SK-N-SH (cell line): ENCODE measurements around the gene DTNA. TPM values are rescaled to one million over a fixed set of nuclear protein-coding genes. Genes with fewer than 3 reads are reported as not detected.

Experiments
- CTCF ChIA-PET: fragments of 300-600, 350-600 bp; formaldehyde crosslinking; extraction: SDS; loops from one replicate; lab custom pipeline; 2021; lab: Yijun Ruan, JAX
- POLR2A ChIA-PET: fragments of 350-600 bp; sonication (Branson Sonifier 250); formaldehyde crosslinking; extraction: SDS; loops from one replicate; lab custom pipeline; 2020; ENCODE audit warnings: antibody characterized with exemption, inconsistent platforms; lab: Yijun Ruan, JAX
- DNase-seq: peaks from one replicate; pipeline ENCODE4 v3.0.0; 2012
- H2AFZ ChIP-seq: fragments of 200-600 bp; sonication (generic); 2 replicates; pipeline ENCODE4 v1.8.1; 2016; ENCODE audit warnings: antibody characterized with exemption, mild to moderate bottlenecking, low read depth
- H3F3A ChIP-seq: fragments of 200-600 bp; sonication (generic); replicated peaks from 2 replicates; pipeline ENCODE3; 2016; ENCODE audit warnings: antibody characterized with exemption, mild to moderate bottlenecking; ENCODE audit not compliant: insufficient read depth
- H3K27ac ChIP-seq, 2 experiments: fragments of 200-500 bp in 1 of 2; fragments of 200-600 bp in 1 of 2; sonication (Bioruptor generic) in 1 of 2; sonication (generic), shearing (Covaris generic) in 1 of 2; 2 replicates each; pipeline versions ENCODE4 v1.5.1 to v1.6.1; 2014 to 2016; ENCODE audit warnings: low read depth in 2 of 2, inconsistent platforms in 1 of 2, low read length in 1 of 2, mild to moderate bottlenecking in 1 of 2, mixed read lengths in 1 of 2
- H3K27me3 ChIP-seq: fragments of 200-600 bp; sonication (generic), shearing (Covaris generic); 2 replicates; pipeline ENCODE4 v1.6.1; 2016; ENCODE audit warnings: mixed run types; ENCODE audit not compliant: insufficient read depth
- H3K36me3 ChIP-seq, 2 experiments: fragments of 200-500 bp in 1 of 2; fragments of 200-600 bp in 1 of 2; sonication (Bioruptor generic) in 1 of 2; sonication (generic) in 1 of 2; replicated peaks in 1 of 2; 2 replicates each; pipeline versions ENCODE3 to v1.5.1; 2014 to 2016; ENCODE audit warnings: low read length in 1 of 2, mild to moderate bottlenecking in 1 of 2; ENCODE audit not compliant: insufficient read depth in 2 of 2, control insufficient read depth in 1 of 2
- H3K4me1 ChIP-seq, 2 experiments: fragments of 200-500 bp in 1 of 2; fragments of 200-600 bp in 1 of 2; sonication (Bioruptor generic) in 1 of 2; sonication (generic), shearing (Covaris generic) in 1 of 2; 2 replicates each; pipeline versions ENCODE4 v1.5.1 to v1.6.1; 2014 to 2016; ENCODE audit warnings: low read depth in 1 of 2, low read length in 1 of 2, mixed run types in 1 of 2; ENCODE audit not compliant: insufficient read depth in 2 of 2, control insufficient read depth in 1 of 2
- H3K4me2 ChIP-seq: fragments of 200-600 bp; sonication (generic), shearing (Covaris generic); 2 replicates; pipeline ENCODE4 v1.6.1; 2017; ENCODE audit warnings: mixed run types
- H3K4me3 ChIP-seq, 2 experiments: fragments of 200-500 bp in 1 of 2; fragments of 200-600 bp in 1 of 2; sonication (Bioruptor generic) in 1 of 2; sonication (generic), shearing (Covaris generic) in 1 of 2; 2 replicates each; pipeline versions ENCODE4 v1.5.1 to v1.8.1; 2014 to 2016; ENCODE audit warnings: low read depth in 2 of 2, inconsistent platforms in 1 of 2, low read length in 1 of 2, mild to moderate bottlenecking in 1 of 2, mixed read lengths in 1 of 2, moderate library complexity in 1 of 2
- H3K79me2 ChIP-seq: fragments of 200-600 bp; sonication (generic); 2 replicates; pipeline ENCODE4 v1.8.1; 2017; ENCODE audit warnings: mild to moderate bottlenecking; ENCODE audit not compliant: insufficient read depth
- H3K9ac ChIP-seq: fragments of 200-600 bp; sonication (generic); 2 replicates; pipeline ENCODE4 v1.6.1; 2017; ENCODE audit warnings: mixed run types
- H3K9me2 ChIP-seq: fragments of 200-600 bp; sonication (generic); 2 replicates; pipeline ENCODE4 v1.6.1; 2017; ENCODE audit warnings: mixed run types
- H3K9me3 ChIP-seq: fragments of 200-600 bp; sonication (generic); 2 replicates; pipeline ENCODE4 v1.6.1; 2017; ENCODE audit warnings: mixed run types, mild to moderate bottlenecking, moderate library complexity
- H4K20me1 ChIP-seq: fragments of 200-600 bp; sonication (generic); 2 replicates; pipeline ENCODE4 v1.6.1; 2017; ENCODE audit warnings: mild to moderate bottlenecking, mixed run types; ENCODE audit not compliant: insufficient read depth
- EZH2phosphoT487 ChIP-seq: fragments of 200-600 bp; sonication (generic); IDR thresholded peaks from 2 replicates; pipeline ENCODE4 v1.6.1; 2017; ENCODE audit warnings: low read depth, mixed run types, mild to moderate bottlenecking, antibody characterized with exemption, moderate library complexity, borderline replicate concordance
- FOSL2 ChIP-seq: IDR thresholded peaks from 2 replicates; pipeline ENCODE4 v1.4.0; 2012; ENCODE audit warnings: low read depth, mild to moderate bottlenecking, moderate library complexity, borderline replicate concordance
- FOXJ3 ChIP-seq: sonication (generic); formaldehyde crosslinking; IDR thresholded peaks from 2 replicates; pipeline ENCODE4 v1.5.1; 2020; ENCODE audit warnings: mild to moderate bottlenecking, missing genetic modification reagents
- FOXM1 ChIP-seq: IDR thresholded peaks from 2 replicates; pipeline ENCODE4 v1.4.0; 2012; ENCODE audit warnings: low read depth, mild to moderate bottlenecking
- JUND ChIP-seq: IDR thresholded peaks from 2 replicates; pipeline ENCODE4 v1.4.0; 2012
- MEF2A ChIP-seq: IDR thresholded peaks from 2 replicates; pipeline ENCODE4 v1.4.0; 2012; ENCODE audit warnings: low read depth, borderline replicate concordance
- MXI1 ChIP-seq: IDR thresholded peaks from 2 replicates; pipeline ENCODE4 v1.6.1; 2012; ENCODE audit warnings: mild to moderate bottlenecking, low read depth, low read length, improper control_type of control experiment
- NFIC ChIP-seq: IDR thresholded peaks from 2 replicates; pipeline ENCODE4 v1.4.0; 2012; ENCODE audit warnings: borderline replicate concordance
- POLR2AphosphoS5 ChIP-seq: IDR thresholded peaks from 2 replicates; pipeline ENCODE4 v1.6.1; 2012; ENCODE audit warnings: low read depth, low read length
- RAD21 ChIP-seq: IDR thresholded peaks from 2 replicates; pipeline ENCODE4 v1.6.1; 2012; ENCODE audit warnings: mild to moderate bottlenecking, low read length
- REST ChIP-seq: IDR thresholded peaks from 2 replicates; pipeline ENCODE4 v1.6.1; 2012; ENCODE audit warnings: mild to moderate bottlenecking, low read depth, low read length, moderate library complexity
- SIN3A ChIP-seq: IDR thresholded peaks from 2 replicates; pipeline ENCODE4 v1.6.1; 2012; ENCODE audit warnings: low read depth, mild to moderate bottlenecking, low read length, moderate library complexity, borderline replicate concordance
- SMC3 ChIP-seq: IDR thresholded peaks from 2 replicates; pipeline ENCODE4 v1.6.1; 2012; ENCODE audit warnings: low read depth, low read length, improper control_type of control experiment
- TAF1 ChIP-seq: IDR thresholded peaks from 2 replicates; pipeline ENCODE4 v1.6.1; 2012; ENCODE audit warnings: low read depth, mild to moderate bottlenecking, low read length, moderate library complexity, borderline replicate concordance
- WGBS: methylation state at CpG from one replicate; pipeline ENCODE4 v1.1.6; 2017; ENCODE audit warnings: low lambda C conversion rate; 5-methylcytosine and 5-hydroxymethylcytosine counted together
- polyA plus RNA-seq, 3 experiments: library from polyadenylated mRNA; depleted of rRNA; stranded (reverse); fragments of >200 nt; gene quantifications; 2 replicates each; pipeline ENCODE4 v1.2.3, GENCODE V29; 2012
- TF ChIP-seq, protein P1 (sequence below): fragments of 150-350 bp; IDR thresholded peaks from 2 replicates; pipeline ENCODE4 v1.6.1; 2016; ENCODE audit warnings: mild to moderate bottlenecking, low read depth, low read length
- TF ChIP-seq, protein P2 (sequence below): IDR thresholded peaks from 2 replicates; pipeline ENCODE4; 2012

DTNA gene
- polyA plus RNA-seq, 1 of the 3 experiments (the other 2 are of a cell fraction): 7.9 TPM

DNA sequence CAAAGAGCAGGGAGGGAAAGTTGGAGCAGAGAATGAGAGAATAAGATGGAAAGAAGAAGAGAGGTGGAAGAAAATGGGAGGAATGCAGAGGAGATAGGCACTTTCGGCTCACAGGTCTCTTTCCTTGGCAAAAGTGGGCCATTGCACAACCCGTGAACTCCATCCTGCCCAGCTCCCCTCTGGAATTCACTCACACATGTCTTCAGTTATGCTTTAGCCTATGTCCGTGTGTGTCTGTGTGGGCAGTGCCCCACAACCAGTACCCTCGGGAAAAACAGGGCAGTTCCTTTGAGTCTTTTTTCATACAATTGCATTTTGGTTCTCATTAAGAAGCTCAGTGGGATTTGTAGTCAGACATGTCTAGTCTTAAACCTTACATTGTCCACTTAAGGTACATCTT lies 34.5 kb downstream of the DTNA start:
- no peaks in the 10 kb centered on the region for H3K36me3 ChIP-seq
- 82% methylated on average over 4 of the region's 4 CpGs for WGBS
- H4K20me1 ChIP-seq: no peaks in the 10 kb centered on the region
- no peaks in the 10 kb centered on the region for H3K79me2 ChIP-seq
- no peak overlapping the region for H3K9ac ChIP-seq
- TF ChIP-seq JUND (no peak), MXI1 (no peak), FOSL2 (no peak), SIN3A (no peak), NFIC (no peak), SMC3 (no peak), POLR2AphosphoS5 (no peak), FOXJ3 (no peak), MEF2A (no peak), FOXM1 (no peak), REST (no peak), RAD21 (no peak), EZH2phosphoT487 (no peak), TAF1 (no peak)
- TF ChIP-seq, protein P1, sequence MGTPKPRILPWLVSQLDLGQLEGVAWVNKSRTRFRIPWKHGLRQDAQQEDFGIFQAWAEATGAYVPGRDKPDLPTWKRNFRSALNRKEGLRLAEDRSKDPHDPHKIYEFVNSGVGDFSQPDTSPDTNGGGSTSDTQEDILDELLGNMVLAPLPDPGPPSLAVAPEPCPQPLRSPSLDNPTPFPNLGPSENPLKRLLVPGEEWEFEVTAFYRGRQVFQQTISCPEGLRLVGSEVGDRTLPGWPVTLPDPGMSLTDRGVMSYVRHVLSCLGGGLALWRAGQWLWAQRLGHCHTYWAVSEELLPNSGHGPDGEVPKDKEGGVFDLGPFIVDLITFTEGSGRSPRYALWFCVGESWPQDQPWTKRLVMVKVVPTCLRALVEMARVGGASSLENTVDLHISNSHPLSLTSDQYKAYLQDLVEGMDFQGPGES: no peak
- TF ChIP-seq, protein P2, sequence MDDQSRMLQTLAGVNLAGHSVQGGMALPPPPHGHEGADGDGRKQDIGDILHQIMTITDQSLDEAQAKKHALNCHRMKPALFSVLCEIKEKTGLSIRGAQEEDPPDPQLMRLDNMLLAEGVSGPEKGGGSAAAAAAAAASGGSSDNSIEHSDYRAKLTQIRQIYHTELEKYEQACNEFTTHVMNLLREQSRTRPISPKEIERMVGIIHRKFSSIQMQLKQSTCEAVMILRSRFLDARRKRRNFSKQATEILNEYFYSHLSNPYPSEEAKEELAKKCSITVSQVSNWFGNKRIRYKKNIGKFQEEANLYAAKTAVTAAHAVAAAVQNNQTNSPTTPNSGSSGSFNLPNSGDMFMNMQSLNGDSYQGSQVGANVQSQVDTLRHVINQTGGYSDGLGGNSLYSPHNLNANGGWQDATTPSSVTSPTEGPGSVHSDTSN: no peak
- H3K27me3 ChIP-seq: no peaks in the 10 kb centered on the region
- no peaks in the 10 kb centered on the region for H3F3A ChIP-seq
- no peak overlapping the region for H3K4me3 ChIP-seq
- no peak overlapping the region for H2AFZ ChIP-seq
- H3K9me3 ChIP-seq: no peaks in the 10 kb centered on the region
- ChIA-PET CTCF (interaction anchor here (1.4 kb wide), 1 partner anchor 12 kb away, joined by 3 read pairs; no protein-coding TSS in a partner anchor), POLR2A (no interaction called here)
- no peak for DNase-seq
- H3K4me2 ChIP-seq: no peak overlapping the region
- no peak overlapping the region for H3K27ac ChIP-seq
- H3K4me1 ChIP-seq: no peaks in the 10 kb centered on the region; a peak in 2 of 4 replicates
- no peaks in the 10 kb centered on the region for H3K9me2 ChIP-seq
